KMS-11 (cell line): ENCODE results near the gene HTR1D.

ENCODE experiments used
- H2AFZ ChIP-seq: fragments of 200-600 bp; sonication (generic); 2 replicates; pipeline ENCODE4 v1.6.1; 2016; ENCODE audit warnings: antibody characterized with exemption, mixed run types, low read depth
- H3K27ac ChIP-seq: fragments of 200-600 bp; sonication (generic); 2 replicates; pipeline ENCODE4 v1.6.1; 2016; ENCODE audit warnings: mild to moderate bottlenecking, mixed run types
- H3K27me3 ChIP-seq: fragments of 200-600 bp; sonication (generic); 2 replicates; pipeline ENCODE4 v1.6.1; 2017; ENCODE audit warnings: mild to moderate bottlenecking, low read depth, mixed run types, moderate library complexity; ENCODE audit not compliant: insufficient read depth
- H3K36me3 ChIP-seq: fragments of 200-600 bp; sonication (generic); 2 replicates; pipeline ENCODE4 v1.6.1; 2017; ENCODE audit warnings: mild to moderate bottlenecking, mixed run types; ENCODE audit not compliant: insufficient read depth
- H3K4me1 ChIP-seq: fragments of 200-600 bp; sonication (generic); 2 replicates; pipeline ENCODE4 v1.6.1; 2016; ENCODE audit warnings: mild to moderate bottlenecking, low read depth, mixed run types; ENCODE audit not compliant: poor library complexity, severe bottlenecking
- H3K4me2 ChIP-seq: fragments of 200-600 bp; sonication (generic); 2 replicates; pipeline ENCODE4 v1.7.0; 2016; ENCODE audit warnings: mild to moderate bottlenecking, mixed run types
- H3K4me3 ChIP-seq: fragments of 200-600 bp; sonication (generic); IDR thresholded peaks from 2 replicates; pipeline ENCODE4 v1.6.1; 2017; ENCODE audit warnings: low read depth, low read length, mixed read lengths; ENCODE audit not compliant: insufficient read depth
- H3K79me2 ChIP-seq: fragments of 200-600 bp; sonication (generic); 2 replicates; pipeline ENCODE4 v1.6.1; 2016; ENCODE audit warnings: low read depth, mixed run types; ENCODE audit not compliant: insufficient read depth
- H3K9ac ChIP-seq: fragments of 200-600 bp; sonication (generic); 2 replicates; pipeline ENCODE4 v1.6.1; 2016; ENCODE audit warnings: mild to moderate bottlenecking, mixed run types
- H4K20me1 ChIP-seq: fragments of 200-600 bp; sonication (generic); 2 replicates; pipeline ENCODE4 v1.6.1; 2016; ENCODE audit warnings: mild to moderate bottlenecking, mixed run types; ENCODE audit not compliant: insufficient read depth
- TF ChIP-seq, protein P1 (sequence below): fragments of 200-600 bp; sonication (generic); conservative IDR thresholded peaks from 2 replicates; pipeline ENCODE4 v1.6.1; 2017; ENCODE audit warnings: low read depth, mild to moderate bottlenecking, antibody characterized with exemption, low read length, moderate library complexity, mixed read lengths

Gene HTR1D

DNA sequence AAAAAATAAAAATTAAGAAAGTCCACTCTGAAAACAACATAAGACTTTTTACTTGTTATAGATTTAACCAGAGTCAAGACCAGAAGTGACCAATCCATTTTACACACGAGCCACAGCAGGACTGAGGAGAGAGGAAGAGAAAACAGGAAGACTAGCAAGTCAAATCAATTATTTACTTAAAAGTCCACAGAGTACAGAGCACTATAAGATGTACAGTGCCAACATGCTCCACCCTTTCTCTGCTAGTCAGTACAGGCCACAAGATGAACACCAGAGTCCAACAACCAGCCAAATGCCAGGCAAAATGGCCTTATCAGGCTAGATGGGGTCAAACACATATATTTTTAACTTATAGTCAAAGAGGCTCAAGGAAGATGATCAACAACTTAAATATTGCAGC lies 68.2 kb downstream of the HTR1D start:
- no peaks in the 10 kb centered on the region for H3K27me3 ChIP-seq
- H3K36me3 ChIP-seq: no peaks in the 10 kb centered on the region
- TF ChIP-seq, protein P1, sequence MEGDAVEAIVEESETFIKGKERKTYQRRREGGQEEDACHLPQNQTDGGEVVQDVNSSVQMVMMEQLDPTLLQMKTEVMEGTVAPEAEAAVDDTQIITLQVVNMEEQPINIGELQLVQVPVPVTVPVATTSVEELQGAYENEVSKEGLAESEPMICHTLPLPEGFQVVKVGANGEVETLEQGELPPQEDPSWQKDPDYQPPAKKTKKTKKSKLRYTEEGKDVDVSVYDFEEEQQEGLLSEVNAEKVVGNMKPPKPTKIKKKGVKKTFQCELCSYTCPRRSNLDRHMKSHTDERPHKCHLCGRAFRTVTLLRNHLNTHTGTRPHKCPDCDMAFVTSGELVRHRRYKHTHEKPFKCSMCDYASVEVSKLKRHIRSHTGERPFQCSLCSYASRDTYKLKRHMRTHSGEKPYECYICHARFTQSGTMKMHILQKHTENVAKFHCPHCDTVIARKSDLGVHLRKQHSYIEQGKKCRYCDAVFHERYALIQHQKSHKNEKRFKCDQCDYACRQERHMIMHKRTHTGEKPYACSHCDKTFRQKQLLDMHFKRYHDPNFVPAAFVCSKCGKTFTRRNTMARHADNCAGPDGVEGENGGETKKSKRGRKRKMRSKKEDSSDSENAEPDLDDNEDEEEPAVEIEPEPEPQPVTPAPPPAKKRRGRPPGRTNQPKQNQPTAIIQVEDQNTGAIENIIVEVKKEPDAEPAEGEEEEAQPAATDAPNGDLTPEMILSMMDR: no peak
- no peaks in the 10 kb centered on the region for H3K4me1 ChIP-seq
- no peak overlapping the region for H3K9ac ChIP-seq
- H3K4me2 ChIP-seq: no peak overlapping the region
- H3K27ac ChIP-seq: no peak overlapping the region
- no peaks in the 10 kb centered on the region for H4K20me1 ChIP-seq
- peaks cover 14% of the 10 kb centered on the region; the same call in 1 of the 2 replicates for H3K79me2 ChIP-seq
- H2AFZ ChIP-seq: no peak overlapping the region
- H3K4me3 ChIP-seq: no peak overlapping the region

DNA sequence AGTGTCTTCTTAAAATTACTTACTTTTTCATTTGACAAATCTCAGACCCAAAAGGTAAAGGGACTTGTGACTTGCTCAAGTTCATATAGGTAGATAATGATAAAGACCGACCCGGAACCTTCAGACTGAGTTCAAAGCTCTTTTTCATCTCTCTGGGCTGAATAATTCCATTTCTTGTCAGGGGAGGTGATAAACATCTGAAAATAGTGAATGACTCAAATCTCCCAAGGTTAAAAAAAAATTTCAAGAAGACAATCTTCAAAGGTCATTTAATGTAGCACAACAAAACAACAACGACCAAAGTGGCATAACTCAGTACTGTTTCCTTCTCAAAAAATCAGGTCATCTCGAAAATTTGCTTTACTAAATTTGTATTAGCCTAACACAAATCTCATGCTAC lies 69.2 kb downstream of the HTR1D start:
- peaks cover 14% of the 10 kb centered on the region; the same call in 1 of the 2 replicates for H3K79me2 ChIP-seq
- H3K27ac ChIP-seq: no peak overlapping the region
- H3K9ac ChIP-seq: no peak overlapping the region
- H3K4me1 ChIP-seq: no peaks in the 10 kb centered on the region
- TF ChIP-seq, protein P1: no peak
- no peaks in the 10 kb centered on the region for H4K20me1 ChIP-seq
- H3K4me2 ChIP-seq: no peak overlapping the region
- H3K4me3 ChIP-seq: no peak overlapping the region
- no peaks in the 10 kb centered on the region for H3K27me3 ChIP-seq
- H2AFZ ChIP-seq: no peak overlapping the region
- no peaks in the 10 kb centered on the region for H3K36me3 ChIP-seq
